Measurements from ENCODE around the gene SCN5A.

The SCN5A gene

DNA sequence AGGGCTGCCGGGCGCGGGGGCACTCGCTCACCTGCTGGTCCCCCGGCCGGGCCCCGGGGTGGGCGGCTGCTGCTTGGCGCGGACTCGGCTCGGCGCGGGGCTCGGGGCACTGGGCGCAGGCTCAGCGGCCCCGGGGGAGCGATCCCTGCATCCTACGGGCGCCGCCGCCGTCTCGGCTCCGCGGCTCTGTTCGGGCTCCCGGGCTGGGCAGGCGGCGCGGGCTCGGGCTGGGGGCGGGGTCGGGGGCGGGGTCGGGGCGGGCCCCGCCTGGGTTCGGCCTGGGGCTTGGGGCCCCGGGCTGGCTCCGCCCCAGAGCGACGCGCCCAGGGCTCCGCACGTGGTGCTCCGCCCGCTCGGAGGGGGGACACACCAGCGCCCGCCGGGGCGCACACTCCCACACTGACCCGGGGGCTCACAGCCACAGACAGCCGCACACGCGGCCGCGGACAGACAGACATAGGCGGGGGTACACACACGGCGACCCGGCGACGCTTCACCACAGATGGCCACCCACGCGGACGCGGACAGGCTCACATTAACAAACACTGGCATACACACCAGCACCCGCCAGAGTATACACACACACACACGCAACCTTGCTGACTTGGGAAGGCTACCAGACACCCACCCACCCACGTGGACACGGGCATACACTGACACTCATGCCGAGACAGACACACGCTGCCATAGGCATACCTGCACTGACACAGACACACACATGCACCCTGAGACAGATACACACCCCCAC is at the start of gene SCN5A:
Gene SCN5A, minus strand, starts transcription at position 188 of the 748 bp plus-strand sequence. CDS start 16,380 bp downstream, outside the sequence.
- Mint-ChIP-seq H3K4me3 (peak within 1 kb of the TSS; percentile 52 to 65), H3K4me1 (peaks cover 3 to 8% of the 10 kb centered on the region in 2 donors), H3K27ac (no peak within 1 kb of the TSS), H3K27me3 (peaks cover 15 to 22% of the 10 kb centered on the region in 2 donors), H3K36me3 (peaks cover 0 to 2% of the 10 kb centered on the region in 2 donors), H3K9me3 (peaks cover 0 to 2% of the 10 kb centered on the region in 2 donors)
- DNase-seq, result no peak
- peak; percentile 73 to 75 for ATAC-seq (replicated peaks)

DNA sequence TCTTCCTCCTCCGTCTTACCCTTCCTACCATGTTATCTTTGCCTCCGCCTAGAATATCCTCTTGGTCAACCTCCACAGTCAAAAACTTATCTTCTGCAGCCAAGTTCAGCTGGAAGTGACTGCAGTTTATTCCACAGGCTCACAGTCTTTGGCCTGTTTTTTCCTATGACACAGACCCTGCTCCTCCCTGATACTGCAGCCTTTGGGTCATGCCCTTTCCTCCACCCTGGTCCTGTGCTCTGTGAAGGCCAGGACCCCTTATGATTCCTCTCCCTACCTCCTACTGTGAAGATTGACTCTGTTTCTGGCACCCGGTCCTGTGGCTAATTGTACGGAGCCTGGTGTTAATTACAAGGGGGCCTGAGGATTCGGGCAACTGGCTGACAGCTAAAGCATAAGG is 49.3 kb upstream of the SCN5A start:
- H3K36me3 Mint-ChIP-seq, result no peaks in the 10 kb centered on the region
- no peak overlapping the region for H3K4me3 Mint-ChIP-seq
- no peaks in the 10 kb centered on the region for H3K4me1 Mint-ChIP-seq
- H3K27ac Mint-ChIP-seq, result no peak overlapping the region
- H3K9me3 Mint-ChIP-seq, result no peaks in the 10 kb centered on the region
- ATAC-seq (replicated peaks) (no peak), DNase-seq (no peak)
- peaks cover 0 to 4% of the 10 kb centered on the region in 2 donors for H3K27me3 Mint-ChIP-seq

DNA sequence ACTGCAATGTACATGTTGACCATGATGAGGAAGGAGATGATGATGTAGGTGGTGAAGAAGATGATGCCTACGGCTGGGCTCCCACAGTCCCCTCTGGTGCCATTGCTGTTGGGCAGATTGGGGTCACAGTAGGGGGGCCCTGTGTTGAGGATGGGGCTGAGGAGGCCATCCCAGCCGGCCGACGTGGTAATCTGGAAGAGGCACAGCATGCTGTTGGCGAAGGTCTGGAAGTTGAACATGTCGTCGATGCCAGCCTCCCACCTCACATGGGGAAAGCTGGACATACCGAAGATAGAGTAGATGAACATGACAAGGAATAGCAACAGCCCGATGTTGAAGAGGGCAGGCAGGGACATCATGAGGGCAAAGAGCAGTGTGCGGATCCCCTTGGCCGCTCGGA is 48.6 kb upstream of the SCN5A start:
- H3K36me3 Mint-ChIP-seq, result no peaks in the 10 kb centered on the region
- H3K27me3 Mint-ChIP-seq, result peaks cover 0 to 4% of the 10 kb centered on the region in 2 donors
- H3K4me3 Mint-ChIP-seq, result no peak overlapping the region
- no peaks in the 10 kb centered on the region for H3K4me1 Mint-ChIP-seq
- H3K9me3 Mint-ChIP-seq, result no peaks in the 10 kb centered on the region
- ATAC-seq (replicated peaks), result no peak
- H3K27ac Mint-ChIP-seq, result no peak overlapping the region
- DNase-seq, result no peak

DNA sequence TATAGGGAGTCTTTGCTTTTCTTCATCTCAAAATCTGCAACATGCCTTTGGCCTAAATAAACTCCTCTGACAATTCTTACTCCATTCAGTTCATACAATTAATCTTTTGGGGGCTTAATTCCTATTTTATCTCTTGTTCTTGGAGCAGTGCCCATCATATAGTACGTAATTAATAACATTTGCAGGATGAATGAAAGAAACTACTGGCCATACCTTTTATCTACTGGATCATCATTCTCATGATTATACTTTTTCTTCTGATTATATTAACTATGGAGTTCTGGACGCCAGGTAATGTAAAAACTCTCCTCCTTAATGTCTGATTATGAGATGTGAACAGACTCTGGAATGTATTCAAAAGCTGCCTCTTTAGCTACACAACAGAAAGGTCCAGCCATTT is 46.5 kb upstream of the SCN5A start:
- Mint-ChIP-seq H3K27ac (no peak overlapping the region), H3K4me3 (no peak overlapping the region), H3K36me3 (no peaks in the 10 kb centered on the region), H3K27me3 (peaks cover 0 to 4% of the 10 kb centered on the region in 2 donors), H3K4me1 (no peaks in the 10 kb centered on the region), H3K9me3 (peaks cover 0 to 1% of the 10 kb centered on the region in 2 donors)
- ATAC-seq (replicated peaks), result no peak
- no peak for DNase-seq

DNA sequence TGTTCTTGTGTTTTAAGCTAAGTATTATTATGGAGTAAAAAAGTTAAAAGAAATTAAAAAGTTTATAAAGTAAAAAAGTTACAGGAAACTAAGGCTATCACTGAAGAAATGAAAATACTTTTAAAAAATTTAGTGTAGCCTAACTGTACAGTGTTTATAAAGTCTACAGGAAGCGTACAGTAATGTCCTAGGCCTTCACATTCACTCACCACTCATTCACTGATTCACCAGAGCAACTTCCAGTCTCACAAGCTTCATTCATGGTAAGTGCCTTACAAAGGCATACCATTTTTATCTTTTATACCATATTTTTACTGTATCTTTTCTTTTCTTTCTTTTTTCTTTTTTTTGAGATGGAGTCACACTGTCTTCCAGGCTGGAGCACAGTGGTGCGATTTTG is 40.7 kb upstream of the SCN5A start:
- H3K36me3 Mint-ChIP-seq, result no peaks in the 10 kb centered on the region
- no peak overlapping the region for H3K27ac Mint-ChIP-seq
- H3K4me3 Mint-ChIP-seq, result no peak overlapping the region
- ATAC-seq (replicated peaks) (no peak), DNase-seq (no peak)
- peaks cover 0 to 4% of the 10 kb centered on the region in 2 donors for H3K9me3 Mint-ChIP-seq
- no peaks in the 10 kb centered on the region for H3K4me1 Mint-ChIP-seq
- peaks cover 0 to 4% of the 10 kb centered on the region in 2 donors for H3K27me3 Mint-ChIP-seq

DNA sequence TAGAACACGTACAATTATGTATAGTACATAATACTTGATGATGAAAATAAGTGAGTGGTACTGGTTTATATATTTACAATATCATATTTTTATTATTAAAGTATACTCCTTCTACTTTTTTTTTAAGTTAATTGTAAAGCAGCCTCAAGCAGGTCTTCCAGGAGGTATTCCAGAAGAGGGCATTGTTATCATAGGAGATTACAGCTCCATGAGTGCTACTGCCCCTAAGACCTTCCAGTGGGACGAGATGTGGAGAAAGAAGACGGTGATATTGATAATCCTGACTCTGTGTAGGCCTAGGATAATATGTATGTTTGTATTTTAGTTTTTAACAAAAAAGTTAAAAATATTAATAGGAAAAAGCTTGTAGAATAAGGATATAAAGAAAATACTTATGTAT is 40.3 kb upstream of the SCN5A start:
- no peak overlapping the region for H3K4me3 Mint-ChIP-seq
- ATAC-seq (replicated peaks), result no peak

DNA sequence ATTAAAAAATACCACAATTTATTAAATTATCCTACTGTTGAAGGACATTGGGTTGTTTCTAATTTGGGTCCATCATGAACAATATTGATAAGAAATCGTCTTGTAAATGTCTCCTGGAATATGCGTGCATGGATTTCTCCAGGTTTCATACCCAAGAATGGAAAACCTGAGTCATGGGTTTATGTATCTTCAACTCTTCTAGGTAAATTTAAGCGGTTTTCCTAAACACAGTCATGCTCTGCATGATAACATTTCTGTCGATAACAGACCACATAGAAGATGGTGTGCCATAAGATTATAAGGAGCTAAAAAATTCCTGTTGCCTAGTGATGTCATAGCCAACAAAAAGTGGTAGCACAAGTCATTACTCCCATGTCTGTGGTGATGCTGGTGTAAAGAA is 39.9 kb upstream of the SCN5A start:
- ATAC-seq (replicated peaks), result no peak
- no peaks in the 10 kb centered on the region for H3K27me3 Mint-ChIP-seq

More for the DNA sequence above, 40.3 kb upstream of the SCN5A start:
- peaks cover 0 to 4% of the 10 kb centered on the region in 2 donors for H3K9me3 Mint-ChIP-seq
- DNase-seq, result no peak
- no peaks in the 10 kb centered on the region for H3K4me1 Mint-ChIP-seq
- no peak overlapping the region for H3K27ac Mint-ChIP-seq
- H3K36me3 Mint-ChIP-seq, result no peaks in the 10 kb centered on the region
- no peaks in the 10 kb centered on the region for H3K27me3 Mint-ChIP-seq

DNA sequence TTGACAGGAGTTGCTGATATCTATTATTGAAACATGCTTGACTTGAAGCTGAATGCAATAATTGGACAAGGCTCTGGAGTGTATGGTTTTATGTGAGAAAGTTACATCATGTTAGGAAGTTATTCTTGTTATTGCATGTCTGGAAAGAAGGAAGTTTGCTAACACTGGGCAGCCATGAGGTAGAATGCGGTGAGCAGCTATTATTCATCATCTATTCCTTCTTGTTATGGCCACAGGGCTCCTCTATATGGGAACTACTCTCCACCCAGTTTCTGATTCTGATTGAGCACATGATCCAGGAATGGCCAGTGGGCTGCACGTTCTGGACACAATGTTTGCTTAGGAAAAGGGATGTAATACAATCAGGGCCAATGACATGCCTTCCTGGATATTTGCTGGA is 37.8 kb upstream of the SCN5A start:
- H3K27me3 Mint-ChIP-seq, result no peaks in the 10 kb centered on the region
- H3K4me1 Mint-ChIP-seq, result no peaks in the 10 kb centered on the region
- H3K27ac Mint-ChIP-seq, result no peak overlapping the region
- peaks cover 0 to 4% of the 10 kb centered on the region in 2 donors for H3K9me3 Mint-ChIP-seq
- H3K36me3 Mint-ChIP-seq, result no peaks in the 10 kb centered on the region
- DNase-seq (no peak), ATAC-seq (replicated peaks) (no peak)
- no peak overlapping the region for H3K4me3 Mint-ChIP-seq

More for the DNA sequence above, 39.9 kb upstream of the SCN5A start:
- Mint-ChIP-seq H3K4me3 (no peak overlapping the region), H3K9me3 (peaks cover 0 to 4% of the 10 kb centered on the region in 2 donors), H3K36me3 (no peaks in the 10 kb centered on the region), H3K27ac (no peak overlapping the region), H3K4me1 (no peaks in the 10 kb centered on the region)
- DNase-seq, result no peak

DNA sequence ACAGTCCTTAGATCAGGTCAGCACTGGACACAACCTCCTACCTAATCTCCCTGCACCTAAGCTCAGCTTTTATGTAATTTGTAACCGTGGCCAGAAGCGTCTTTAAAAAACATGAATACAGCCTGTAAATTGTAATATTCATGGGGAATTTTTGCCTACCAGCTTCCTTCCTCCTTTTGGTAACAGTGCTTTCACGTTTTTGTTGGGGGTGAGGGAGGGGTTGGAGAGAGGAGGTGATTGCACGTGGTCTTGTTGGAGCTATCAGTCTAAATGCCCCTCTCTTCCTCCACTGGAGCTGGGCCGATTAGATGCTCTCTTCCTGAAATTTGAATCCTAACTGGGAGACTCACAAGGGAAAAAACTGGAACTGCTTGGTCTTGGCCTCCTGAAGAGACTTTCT is 35.1 kb upstream of the SCN5A start:
- no peak overlapping the region for H3K4me3 Mint-ChIP-seq
- ATAC-seq (replicated peaks) (no peak), DNase-seq (no peak)
- no peak overlapping the region for H3K27ac Mint-ChIP-seq
- H3K36me3 Mint-ChIP-seq, result no peaks in the 10 kb centered on the region
- H3K4me1 Mint-ChIP-seq, result no peaks in the 10 kb centered on the region
- H3K9me3 Mint-ChIP-seq, result peaks cover 0 to 3% of the 10 kb centered on the region in 2 donors
- peaks cover 0 to 9% of the 10 kb centered on the region in 2 donors for H3K27me3 Mint-ChIP-seq

DNA sequence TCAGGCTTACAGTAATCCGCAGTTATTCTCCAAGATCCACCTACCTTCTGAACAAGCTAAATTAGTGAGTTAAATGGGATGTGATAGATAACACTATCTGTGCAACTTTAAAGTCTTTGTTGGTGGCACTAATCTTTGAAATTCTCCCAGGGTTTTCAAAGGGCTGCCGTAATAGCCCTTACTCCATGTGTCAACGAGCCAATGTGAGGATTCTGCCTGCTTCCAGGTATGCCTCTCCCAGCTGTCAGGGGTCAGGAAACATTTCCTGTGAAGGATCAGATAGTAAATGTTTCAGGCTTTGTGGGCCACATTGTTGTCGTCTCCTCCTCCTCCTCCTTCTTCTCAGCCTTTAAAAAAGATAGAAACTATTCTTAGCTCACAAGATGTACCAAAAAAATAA is 20.2 kb upstream of the SCN5A start:
- Mint-ChIP-seq H3K36me3 (no peaks in the 10 kb centered on the region), H3K4me1 (no peaks in the 10 kb centered on the region), H3K4me3 (no peak overlapping the region), H3K27me3 (peaks cover 4 to 9% of the 10 kb centered on the region in 2 donors), H3K9me3 (peaks cover 0 to 2% of the 10 kb centered on the region in 2 donors), H3K27ac (no peak overlapping the region)
- no peak for ATAC-seq (replicated peaks)
- DNase-seq, result no peak

DNA sequence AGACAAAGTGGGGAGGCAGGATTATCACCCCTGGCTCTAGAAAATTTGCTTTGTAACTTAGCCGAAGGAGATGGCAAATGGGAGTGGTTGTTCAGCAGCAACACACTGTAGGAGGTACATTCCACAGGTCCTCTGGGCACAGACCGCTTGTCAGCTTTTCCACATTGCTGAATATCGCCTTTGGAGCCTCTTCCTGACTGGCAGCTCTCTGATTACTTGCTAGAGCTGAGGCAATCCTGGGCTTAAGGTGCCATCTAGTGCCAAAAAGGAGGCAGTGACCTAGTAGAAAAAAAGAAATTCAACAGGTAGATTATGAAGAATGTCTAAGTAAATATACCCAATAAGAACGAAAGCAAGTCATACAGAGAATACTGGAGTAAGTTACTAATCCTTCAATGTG is 13.1 kb upstream of the SCN5A start:
- peaks cover 12 to 26% of the 10 kb centered on the region in 2 donors for H3K27me3 Mint-ChIP-seq
- no peaks in the 10 kb centered on the region for H3K4me1 Mint-ChIP-seq
- no peak overlapping the region for H3K27ac Mint-ChIP-seq
- DNase-seq (no peak), ATAC-seq (replicated peaks) (no peak)
- H3K4me3 Mint-ChIP-seq, result no peak overlapping the region
- peaks cover 20% of the 10 kb centered on the region in 2 donors for H3K9me3 Mint-ChIP-seq
- H3K36me3 Mint-ChIP-seq, result no peaks in the 10 kb centered on the region

DNA sequence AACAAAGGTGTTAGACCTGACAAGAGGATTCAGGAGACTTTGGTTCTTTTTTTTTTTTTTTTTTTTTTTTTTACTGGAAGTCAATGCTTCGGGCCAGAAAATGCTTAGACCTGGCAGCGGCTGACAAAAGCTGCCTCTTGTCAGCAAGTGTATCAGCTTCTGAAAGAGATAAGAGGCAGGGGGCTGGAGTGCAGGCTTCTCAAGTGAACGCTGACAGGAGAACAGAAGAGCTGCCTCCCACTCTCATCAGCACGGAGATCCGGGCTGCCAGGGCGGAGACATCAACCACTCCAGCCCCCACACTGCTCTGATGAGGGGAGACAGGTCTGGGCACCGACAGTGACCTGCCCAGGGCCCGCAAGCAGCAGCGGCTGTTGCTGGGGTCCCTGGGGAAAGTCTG is 9.4 kb upstream of the SCN5A start:
- DNase-seq (no peak), ATAC-seq (replicated peaks) (no peak)
- Mint-ChIP-seq H3K36me3 (no peaks in the 10 kb centered on the region), H3K9me3 (peaks cover 17% of the 10 kb centered on the region in 2 donors), H3K4me3 (no peak overlapping the region), H3K27ac (no peak overlapping the region), H3K27me3 (peaks cover 29 to 43% of the 10 kb centered on the region in 2 donors), H3K4me1 (peaks cover 4 to 5% of the 10 kb centered on the region in 2 donors)

DNA sequence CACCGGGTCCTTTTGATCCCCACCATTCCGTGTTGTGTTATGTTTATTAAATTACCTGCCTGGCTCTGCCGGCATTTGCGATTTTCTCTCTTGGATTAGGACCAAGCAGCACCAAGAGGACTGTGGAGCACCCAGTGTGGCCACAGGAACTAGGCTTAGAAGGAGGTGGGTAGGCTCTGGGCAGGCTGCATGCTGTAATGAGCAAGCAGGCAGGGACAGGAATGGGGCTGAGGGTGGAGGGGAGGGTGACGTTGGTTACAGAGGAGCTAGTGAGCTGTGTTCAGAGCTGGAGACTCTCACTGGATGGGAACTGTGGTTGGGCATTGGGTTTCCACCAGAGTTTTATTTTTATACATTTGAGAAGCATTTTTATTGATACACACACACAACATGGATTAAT is 7.9 kb upstream of the SCN5A start:
- ATAC-seq (replicated peaks), result no peak
- H3K36me3 Mint-ChIP-seq, result peaks cover 0 to 2% of the 10 kb centered on the region in 2 donors
- H3K27ac Mint-ChIP-seq, result no peak overlapping the region
- H3K27me3 Mint-ChIP-seq, result peaks cover 36 to 44% of the 10 kb centered on the region in 2 donors
- H3K9me3 Mint-ChIP-seq, result peaks cover 5 to 7% of the 10 kb centered on the region in 2 donors
- no peak for DNase-seq
- no peak overlapping the region for H3K4me3 Mint-ChIP-seq
- H3K4me1 Mint-ChIP-seq, result peaks cover 4 to 5% of the 10 kb centered on the region in 2 donors

DNA sequence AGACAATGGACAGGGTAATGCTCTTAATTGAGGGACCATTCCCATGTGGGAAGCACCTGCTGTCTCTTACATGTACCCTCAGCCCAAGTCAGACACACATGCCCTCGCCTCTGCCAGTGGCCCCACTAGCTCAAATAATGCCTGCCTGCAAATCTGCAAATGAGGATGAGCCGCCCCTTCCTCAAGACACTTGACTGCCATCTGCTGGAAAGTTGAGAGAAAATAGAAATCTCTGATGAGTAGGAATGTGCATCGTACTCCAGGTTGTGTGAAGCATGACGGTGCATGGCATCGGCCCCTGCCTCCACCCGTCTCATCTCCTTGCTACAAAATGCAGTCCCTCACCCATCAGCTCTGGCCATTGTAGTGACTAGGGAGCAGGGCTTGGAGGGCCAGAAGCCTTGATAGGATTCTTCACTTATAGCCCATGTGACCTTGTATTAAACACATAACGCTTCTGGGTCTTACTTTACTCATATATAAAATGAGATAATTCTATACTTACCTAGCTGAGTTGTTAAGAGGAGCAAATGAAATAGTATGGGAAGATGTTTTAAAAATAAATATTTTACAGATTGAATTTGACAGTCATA is 6.3 kb upstream of the SCN5A start:
- peaks cover 2 to 4% of the 10 kb centered on the region in 2 donors for H3K9me3 Mint-ChIP-seq
- peaks cover 4 to 5% of the 10 kb centered on the region in 2 donors for H3K4me1 Mint-ChIP-seq
- peaks cover 0 to 2% of the 10 kb centered on the region in 2 donors for H3K36me3 Mint-ChIP-seq
- DNase-seq (no peak), ATAC-seq (replicated peaks) (peak; percentile 50 to 58)
- no peak overlapping the region for H3K27ac Mint-ChIP-seq
- H3K27me3 Mint-ChIP-seq, result peaks cover 40 to 48% of the 10 kb centered on the region in 2 donors
- no peak overlapping the region for H3K4me3 Mint-ChIP-seq

All from stimulated activated naive B cell treated with anti-CD40 and anti-IgM and Interleukin-4, amounts not matched to agents 10 μg/mL and 1 μg/mL and 100 μg/mL, for 72 hours (primary cell).